PC-9 (cell line): ENCODE results near the gene EPHB2. TPM values are rescaled to one million over a fixed set of nuclear protein-coding genes. Genes with fewer than 3 reads are reported as not detected.
"Not testable (repeated sequence)": the region's sequence is repeated elsewhere in the genome, so short reads cannot be mapped to it uniquely, and the experiment has no call there.

Experiments
- BruUV-seq: library from RNA; stranded (reverse); fragments of 400-500 nt; replicated peaks from 2 replicates; lab custom pipeline; 2021; lab: Mats Ljungman, UMichigan
- CTCF ChIA-PET: fragments of 300-600 bp; sonication (Branson Sonifier 250); formaldehyde crosslinking; loops from one replicate; lab custom pipeline; 2022; ENCODE audit warnings: antibody characterized with exemption; lab: Charles Lee
- POLR2A ChIA-PET: fragments of 300-600 bp; sonication (Branson Sonifier 250); formaldehyde crosslinking; loops from one replicate; lab custom pipeline; 2022; ENCODE audit warnings: antibody characterized with exemption; ENCODE audit not compliant: unreplicated experiment; lab: Charles Lee
- DNase-seq, 2 experiments: peaks; one replicate each; pipeline versions ENCODE4 v3.0.0 to v3.0.0-alpha.2; 2015 to 2022; ENCODE audit warnings: mixed read lengths in 1 of 2
- H2AFZ ChIP-seq: fragments of 200-600 bp; sonication (generic); 2 replicates; pipeline ENCODE4 v1.8.1; 2017; ENCODE audit warnings: antibody characterized with exemption
- H3F3A ChIP-seq: fragments of 200-600 bp; sonication (generic); 2 replicates; pipeline ENCODE4 v1.8.1; 2017; ENCODE audit warnings: antibody characterized with exemption, mild to moderate bottlenecking, low read depth; ENCODE audit not compliant: insufficient read depth
- H3K27ac ChIP-seq: fragments of 200-600 bp; sonication (generic); 2 replicates; pipeline ENCODE4 v1.6.1; 2016; ENCODE audit warnings: mixed run types
- H3K27me3 ChIP-seq: fragments of 200-600 bp; sonication (generic); 2 replicates; pipeline ENCODE4 v1.6.1; 2016; ENCODE audit warnings: low read depth, mixed run types; ENCODE audit not compliant: insufficient read depth
- H3K36me3 ChIP-seq: fragments of 200-600 bp; sonication (generic); 2 replicates; pipeline ENCODE4 v1.6.1; 2016; ENCODE audit warnings: low read depth, mixed run types
- H3K4me1 ChIP-seq: fragments of 200-600 bp; sonication (generic); replicated peaks from 2 replicates; pipeline ENCODE4 v1.6.1; 2016; ENCODE audit warnings: mixed run types; ENCODE audit not compliant: insufficient read depth
- H3K4me2 ChIP-seq: fragments of 200-600 bp; sonication (generic); 2 replicates; pipeline ENCODE4 v1.6.1; 2017; ENCODE audit warnings: mixed run types
- H3K4me3 ChIP-seq: fragments of 200-600 bp; sonication (generic); 2 replicates; pipeline ENCODE4 v1.6.1; 2016; ENCODE audit warnings: mixed run types
- H3K79me2 ChIP-seq: fragments of 200-600 bp; sonication (generic); 2 replicates; pipeline ENCODE4 v1.6.1; 2017; ENCODE audit warnings: low read depth, mixed run types
- H3K9me2 ChIP-seq: fragments of 200-600 bp; sonication (generic); 2 replicates; pipeline ENCODE4 v1.8.1; 2017; ENCODE audit warnings: mild to moderate bottlenecking; ENCODE audit not compliant: insufficient read depth
- H3K9me3 ChIP-seq: fragments of 200-600 bp; sonication (generic); 2 replicates; pipeline ENCODE4 v1.8.1; 2016; ENCODE audit warnings: low read depth; ENCODE audit not compliant: insufficient read depth
- H4K20me1 ChIP-seq: fragments of 200-600 bp; sonication (generic); 2 replicates; pipeline ENCODE4 v1.8.1; 2017; ENCODE audit not compliant: insufficient read depth
- CTCF ChIP-seq: fragments of 200-600 bp; sonication (generic); conservative IDR thresholded peaks from 2 replicates; pipeline ENCODE4 v1.6.1; 2017; ENCODE audit warnings: mixed run types, antibody characterized with exemption, mild to moderate bottlenecking, moderate library complexity
- EZH2 ChIP-seq: fragments of 200-600 bp; sonication (generic); IDR thresholded peaks from 2 replicates; pipeline ENCODE4 v1.8.0; 2017; ENCODE audit warnings: antibody characterized with exemption, low read depth
- intact Hi-C: fragments of 100-400 bp; cut with micrococcal nuclease; formaldehyde crosslinking; loops from one replicate; pipeline ENCODE4 v1.10.0; 2022; ENCODE audit not compliant: unreplicated experiment
- total RNA-seq: library from RNA; stranded (reverse); gene quantifications from 2 replicates; pipeline ENCODE4 v1.2.3, GENCODE V29; 2021

EPHB2 gene
- total RNA-seq, 1 experiment from 2014 or later = 26.7 TPM

DNA sequence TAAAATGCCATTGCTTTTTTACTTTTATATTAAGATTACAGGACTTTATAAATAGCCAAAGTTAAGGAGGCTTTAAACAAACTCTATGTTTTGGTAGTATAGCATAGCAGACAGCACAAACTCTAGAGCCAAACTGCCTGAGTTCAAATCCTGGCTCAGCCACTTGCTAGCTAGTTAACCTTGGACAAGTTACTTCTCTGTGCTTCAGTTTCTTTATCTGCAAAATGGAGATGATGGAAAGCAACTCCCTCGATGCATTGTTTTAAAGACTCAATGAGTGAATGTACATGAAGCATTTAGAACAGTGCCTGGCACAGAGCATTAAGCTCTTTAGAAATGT, 36.3 kb upstream of the EPHB2 start:
- Histone ChIP-seq H3K9me2 (no peaks in the 10 kb centered on the region), H3K27ac (no peak overlapping the region), H3K79me2 (no peaks in the 10 kb centered on the region), H3K4me3 (no peak overlapping the region), H3K4me2 (no peak overlapping the region), H3K4me1 (no peaks in the 10 kb centered on the region), H3K36me3 (no peaks in the 10 kb centered on the region), H3K9me3 (no peaks in the 10 kb centered on the region), H3K27me3 (no peaks in the 10 kb centered on the region), H3F3A (peaks cover 9% of the 10 kb centered on the region; the same call in 1 of the 2 replicates), H4K20me1 (no peaks in the 10 kb centered on the region), H2AFZ (no peak overlapping the region)
- BruUV-seq = no TSS peak
- TF ChIP-seq EZH2 (no peak), CTCF (peak; percentile 20; the same call in 1 of the 2 replicates)
- DNase-seq = no peak
- ChIA-PET CTCF (interaction anchor here (0.8 to 1.2 kb wide), 2 partner anchors 30 to 214 kb away, joined by 3 to 4 read pairs; no protein-coding TSS in a partner anchor), POLR2A (no interaction called here)
- intact Hi-C loops = loop anchor here (1.0 to 2.0 kb wide), 5 partner anchors 30 to 290 kb away; no protein-coding TSS in a partner anchor

DNA sequence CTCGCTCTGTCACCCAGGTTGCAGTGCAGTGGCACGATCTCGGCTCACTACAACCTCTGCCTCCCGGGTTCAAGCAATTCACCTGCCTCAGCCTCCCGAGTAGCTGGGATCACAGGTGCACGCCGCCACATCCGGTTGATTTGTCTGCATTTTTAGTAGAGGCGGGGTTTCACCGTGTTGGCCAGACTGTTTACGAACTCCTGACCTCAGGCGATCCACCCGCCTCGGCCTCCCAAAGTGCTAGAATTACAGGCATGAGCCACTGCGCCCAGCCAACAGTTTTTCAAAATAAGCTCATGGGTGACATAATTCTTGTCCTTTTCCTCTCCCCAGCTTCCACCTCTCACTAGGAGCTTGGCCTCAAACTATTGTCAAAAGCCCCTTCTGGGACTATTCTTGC, 34.5 kb upstream of the EPHB2 start:
- H3K4me1 ChIP-seq, POLR2A ChIA-PET, CTCF ChIA-PET, BruUV-seq, H3K4me3 ChIP-seq, H3K27me3 ChIP-seq, H3K36me3 ChIP-seq, H3K9me3 ChIP-seq, H3K9me2 ChIP-seq, H4K20me1 ChIP-seq, intact Hi-C loops, H3K79me2 ChIP-seq, H3K4me2 ChIP-seq, DNase-seq, H2AFZ ChIP-seq, H3F3A ChIP-seq, H3K27ac ChIP-seq: not testable (repeated sequence)

- Histone ChIP-seq H3K9me2 (no peaks in the 10 kb centered on the region), H3K4me1 (no peaks in the 10 kb centered on the region), H3K27ac (no peak overlapping the region), H4K20me1 (no peaks in the 10 kb centered on the region), H3K4me3 (no peak overlapping the region), H3K27me3 (no peaks in the 10 kb centered on the region), H3K36me3 (no peaks in the 10 kb centered on the region), H2AFZ (no peak overlapping the region), H3K79me2 (no peaks in the 10 kb centered on the region), H3K4me2 (no peak overlapping the region), H3K9me3 (no peaks in the 10 kb centered on the region), H3F3A (peaks cover 9% of the 10 kb centered on the region; the same call in 1 of the 2 replicates)
- BruUV-seq = no TSS peak
- intact Hi-C loops = no loop called here
- no peak for TF ChIP-seq EZH2
- no peak for TF ChIP-seq CTCF
- POLR2A ChIA-PET = no interaction called here
- CTCF ChIA-PET = no interaction called here
- no peak for DNase-seq
Observed at GRCh38 chr1:22676916-22677583, 33.6 kb upstream of the EPHB2 start.
